ENCODE results near the gene ENDOU.

GRCh38 chr12:47754126-47754525, 28.8 kb upstream of the ENDOU start:
- TF ChIP-seq CTCF (IDR thresholded peaks at IDR 0.05) (no peak), ZFX (IDR thresholded peaks at IDR 0.05; ENCODE audit: borderline replicate concordance) (no peak)
